WTC11 (cell line): Measurements from ENCODE around the gene CLIP1. TPM values are rescaled to one million over a fixed set of nuclear protein-coding genes. Genes with fewer than 3 reads are reported as not detected.

Experiments
- ATAC-seq: fragments of 200-7000 bp; cut with Tn5 transposase; 2 replicates; pipeline ENCODE4 v1.10.0; 2021; ENCODE audit warnings: mild to moderate bottlenecking, moderate library complexity
- CTCF ChIA-PET: fragments of 300-600 bp; sonication (Branson Sonifier 250); formaldehyde crosslinking; loops from one replicate; lab custom pipeline; 2021; ENCODE audit warnings: antibody characterized with exemption; lab: Charles Lee
- POLR2A ChIA-PET: fragments of 350-600 bp; sonication (Branson Sonifier 250); formaldehyde crosslinking; loops from one replicate; lab custom pipeline; 2021; ENCODE audit warnings: antibody characterized with exemption; lab: Charles Lee
- DNase-seq: peaks from one replicate; pipeline ENCODE4 v3.0.0; 2021; ENCODE audit warnings: low spot score
- H3K27ac Mint-ChIP-seq: 2 replicates; pipeline ENCODE4 v1.8.0; 2021; ENCODE audit warnings: mixed read lengths
- H3K27me3 Mint-ChIP-seq: 2 replicates; pipeline ENCODE4 v1.8.0; 2021; ENCODE audit warnings: low read depth, mild to moderate bottlenecking, moderate library complexity, mixed read lengths
- H3K36me3 Mint-ChIP-seq: 2 replicates; pipeline ENCODE4 v1.8.0; 2021; ENCODE audit warnings: mixed read lengths
- H3K4me1 Mint-ChIP-seq: 2 replicates; pipeline ENCODE4 v1.8.0; 2022; ENCODE audit warnings: mixed read lengths
- H3K4me3 Mint-ChIP-seq: 2 replicates; pipeline ENCODE4 v1.8.0; 2021; ENCODE audit warnings: mild to moderate bottlenecking, moderate library complexity, mixed read lengths
- H3K9me3 Mint-ChIP-seq: 2 replicates; pipeline ENCODE4 v1.8.0; 2021; ENCODE audit warnings: mixed read lengths
- ATF6 ChIP-seq: sonication (generic); formaldehyde crosslinking; IDR thresholded peaks from 2 replicates; pipeline ENCODE4 v1.8.1; 2023; ENCODE audit warnings: mild to moderate bottlenecking, missing genetic modification reagents
- CREB1 ChIP-seq: sonication (generic); formaldehyde crosslinking; IDR thresholded peaks from 2 replicates; pipeline ENCODE4 v1.8.0; 2023; ENCODE audit warnings: mild to moderate bottlenecking, missing genetic modification reagents
- ETV6 ChIP-seq: sonication (generic); formaldehyde crosslinking; IDR thresholded peaks from 2 replicates; pipeline ENCODE4 v1.8.1; 2022; ENCODE audit warnings: mild to moderate bottlenecking, missing genetic modification reagents
- JAZF1 ChIP-seq: fragments of 250-450 bp; sonication (Bioruptor Pico); IDR thresholded peaks from 2 replicates; pipeline ENCODE4 v1.9.0; 2021; ENCODE audit warnings: moderate library complexity, mild to moderate bottlenecking, inconsistent platforms
- JUN ChIP-seq: sonication (generic); formaldehyde crosslinking; IDR thresholded peaks from 2 replicates; pipeline ENCODE4 v1.8.0; 2023; ENCODE audit warnings: mild to moderate bottlenecking, missing genetic modification reagents
- NR2C2 ChIP-seq: sonication (generic); formaldehyde crosslinking; IDR thresholded peaks from 2 replicates; pipeline ENCODE4 v1.8.0; 2022; ENCODE audit warnings: mild to moderate bottlenecking, missing genetic modification reagents
- OVOL2 ChIP-seq: fragments of 250-450 bp; sonication (Bioruptor Pico); IDR thresholded peaks from 2 replicates; pipeline ENCODE4 v1.9.0; 2021; ENCODE audit warnings: mild to moderate bottlenecking, borderline replicate concordance
- PRRX2 ChIP-seq: fragments of 250-450 bp; sonication (Bioruptor Pico); IDR thresholded peaks from 2 replicates; pipeline ENCODE4 v1.8.0; 2021; ENCODE audit warnings: mild to moderate bottlenecking
- TEAD1 ChIP-seq: sonication (generic); formaldehyde crosslinking; IDR thresholded peaks from 2 replicates; pipeline ENCODE4 v1.8.0; 2022; ENCODE audit warnings: mild to moderate bottlenecking, missing genetic modification reagents
- TEAD4 ChIP-seq: sonication (generic); formaldehyde crosslinking; IDR thresholded peaks from 2 replicates; pipeline ENCODE4 v1.8.0; 2022; ENCODE audit warnings: mild to moderate bottlenecking, missing genetic modification reagents
- USF1 ChIP-seq: sonication (generic); formaldehyde crosslinking; IDR thresholded peaks from 2 replicates; pipeline ENCODE4 v1.8.0; 2022; ENCODE audit warnings: mild to moderate bottlenecking, missing genetic modification reagents
- ZNF396 ChIP-seq: fragments of 250-450 bp; sonication (Bioruptor Pico); IDR thresholded peaks from 2 replicates; pipeline ENCODE4 v1.8.0; 2021; ENCODE audit warnings: mild to moderate bottlenecking, moderate library complexity, borderline replicate concordance
- ZNF416 ChIP-seq: fragments of 250-450 bp; sonication (Bioruptor Pico); IDR thresholded peaks from 2 replicates; pipeline ENCODE4 v1.9.0; 2021; ENCODE audit warnings: mild to moderate bottlenecking, inconsistent platforms
- ZNF425 ChIP-seq: fragments of 250-450 bp; sonication (Bioruptor Pico); conservative IDR thresholded peaks from 2 replicates; pipeline ENCODE4 v1.9.0; 2021; ENCODE audit warnings: mild to moderate bottlenecking
- total RNA-seq: library from RNA; stranded (reverse); gene quantifications from 3 replicates; pipeline ENCODE4 v1.2.3, GENCODE V29; 2021
- TF ChIP-seq, protein P1 (sequence below): sonication (generic); formaldehyde crosslinking; IDR thresholded peaks from 2 replicates; pipeline ENCODE4 v1.8.1; 2023; ENCODE audit warnings: mild to moderate bottlenecking, missing genetic modification reagents, borderline replicate concordance
- TF ChIP-seq, protein P2 (sequence below): sonication (generic); formaldehyde crosslinking; IDR thresholded peaks from 2 replicates; pipeline ENCODE4 v1.8.0; 2023; ENCODE audit warnings: missing genetic modification reagents, mild to moderate bottlenecking, borderline replicate concordance
- TF ChIP-seq, protein P3 (sequence below): fragments of 250-450 bp; sonication (Bioruptor Pico); IDR thresholded peaks from 2 replicates; pipeline ENCODE4 v1.9.0; 2021; ENCODE audit warnings: mild to moderate bottlenecking
- TF ChIP-seq, protein P4 (sequence below): fragments of 250-450 bp; sonication (Bioruptor Pico); IDR thresholded peaks from 2 replicates; pipeline ENCODE4 v1.8.0; 2021; ENCODE audit warnings: mild to moderate bottlenecking

The CLIP1 gene
- total RNA-seq, 1 experiment from 2014 or later = 24.9 TPM

GRCh38 chr12:122230798-122231197, 191.7 kb downstream of the CLIP1 start (continued):
- TF ChIP-seq ZNF425 = no peak
- TF ChIP-seq CREB1 (CRISPR knock-in tag) = no peak
- TF ChIP-seq OVOL2 (CRISPR knock-in tag) = no peak
- no peak for TF ChIP-seq USF1 (CRISPR knock-in tag)
- TF ChIP-seq JUN (CRISPR knock-in tag) = no peak
- TF ChIP-seq, all 79 proteins: peak for 0

GRCh38 chr12:122228092-122228491, 194.4 kb downstream of the CLIP1 start:
- no peak overlapping the region for H3K27ac Mint-ChIP-seq
- peaks cover 12% of the 10 kb centered on the region for H3K36me3 Mint-ChIP-seq
- ChIA-PET CTCF (no interaction called here), POLR2A (no interaction called here)
- no peaks in the 10 kb centered on the region; the same call in 1 of the 2 replicates for H3K27me3 Mint-ChIP-seq
- ATAC-seq = no peak
- H3K4me3 Mint-ChIP-seq = no peak overlapping the region
- H3K9me3 Mint-ChIP-seq = no peaks in the 10 kb centered on the region
- DNase-seq = no peak
- peaks cover 21% of the 10 kb centered on the region for H3K4me1 Mint-ChIP-seq
- TF ChIP-seq JAZF1 (CRISPR knock-in tag) (no peak), ETV6 (CRISPR knock-in tag) (no peak), TEAD1 (CRISPR knock-in tag) (no peak), ATF6 (CRISPR knock-in tag) (no peak), TEAD4 (no peak), ZNF416 (no peak), PRRX2 (CRISPR knock-in tag) (no peak), NR2C2 (no peak), ZNF396 (CRISPR knock-in tag) (no peak)
- TF ChIP-seq, protein P1, sequence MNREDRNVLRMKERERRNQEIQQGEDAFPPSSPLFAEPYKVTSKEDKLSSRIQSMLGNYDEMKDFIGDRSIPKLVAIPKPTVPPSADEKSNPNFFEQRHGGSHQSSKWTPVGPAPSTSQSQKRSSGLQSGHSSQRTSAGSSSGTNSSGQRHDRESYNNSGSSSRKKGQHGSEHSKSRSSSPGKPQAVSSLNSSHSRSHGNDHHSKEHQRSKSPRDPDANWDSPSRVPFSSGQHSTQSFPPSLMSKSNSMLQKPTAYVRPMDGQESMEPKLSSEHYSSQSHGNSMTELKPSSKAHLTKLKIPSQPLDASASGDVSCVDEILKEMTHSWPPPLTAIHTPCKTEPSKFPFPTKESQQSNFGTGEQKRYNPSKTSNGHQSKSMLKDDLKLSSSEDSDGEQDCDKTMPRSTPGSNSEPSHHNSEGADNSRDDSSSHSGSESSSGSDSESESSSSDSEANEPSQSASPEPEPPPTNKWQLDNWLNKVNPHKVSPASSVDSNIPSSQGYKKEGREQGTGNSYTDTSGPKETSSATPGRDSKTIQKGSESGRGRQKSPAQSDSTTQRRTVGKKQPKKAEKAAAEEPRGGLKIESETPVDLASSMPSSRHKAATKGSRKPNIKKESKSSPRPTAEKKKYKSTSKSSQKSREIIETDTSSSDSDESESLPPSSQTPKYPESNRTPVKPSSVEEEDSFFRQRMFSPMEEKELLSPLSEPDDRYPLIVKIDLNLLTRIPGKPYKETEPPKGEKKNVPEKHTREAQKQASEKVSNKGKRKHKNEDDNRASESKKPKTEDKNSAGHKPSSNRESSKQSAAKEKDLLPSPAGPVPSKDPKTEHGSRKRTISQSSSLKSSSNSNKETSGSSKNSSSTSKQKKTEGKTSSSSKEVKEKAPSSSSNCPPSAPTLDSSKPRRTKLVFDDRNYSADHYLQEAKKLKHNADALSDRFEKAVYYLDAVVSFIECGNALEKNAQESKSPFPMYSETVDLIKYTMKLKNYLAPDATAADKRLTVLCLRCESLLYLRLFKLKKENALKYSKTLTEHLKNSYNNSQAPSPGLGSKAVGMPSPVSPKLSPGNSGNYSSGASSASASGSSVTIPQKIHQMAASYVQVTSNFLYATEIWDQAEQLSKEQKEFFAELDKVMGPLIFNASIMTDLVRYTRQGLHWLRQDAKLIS (CRISPR knock-in tag) = no peak
- TF ChIP-seq, protein P2, sequence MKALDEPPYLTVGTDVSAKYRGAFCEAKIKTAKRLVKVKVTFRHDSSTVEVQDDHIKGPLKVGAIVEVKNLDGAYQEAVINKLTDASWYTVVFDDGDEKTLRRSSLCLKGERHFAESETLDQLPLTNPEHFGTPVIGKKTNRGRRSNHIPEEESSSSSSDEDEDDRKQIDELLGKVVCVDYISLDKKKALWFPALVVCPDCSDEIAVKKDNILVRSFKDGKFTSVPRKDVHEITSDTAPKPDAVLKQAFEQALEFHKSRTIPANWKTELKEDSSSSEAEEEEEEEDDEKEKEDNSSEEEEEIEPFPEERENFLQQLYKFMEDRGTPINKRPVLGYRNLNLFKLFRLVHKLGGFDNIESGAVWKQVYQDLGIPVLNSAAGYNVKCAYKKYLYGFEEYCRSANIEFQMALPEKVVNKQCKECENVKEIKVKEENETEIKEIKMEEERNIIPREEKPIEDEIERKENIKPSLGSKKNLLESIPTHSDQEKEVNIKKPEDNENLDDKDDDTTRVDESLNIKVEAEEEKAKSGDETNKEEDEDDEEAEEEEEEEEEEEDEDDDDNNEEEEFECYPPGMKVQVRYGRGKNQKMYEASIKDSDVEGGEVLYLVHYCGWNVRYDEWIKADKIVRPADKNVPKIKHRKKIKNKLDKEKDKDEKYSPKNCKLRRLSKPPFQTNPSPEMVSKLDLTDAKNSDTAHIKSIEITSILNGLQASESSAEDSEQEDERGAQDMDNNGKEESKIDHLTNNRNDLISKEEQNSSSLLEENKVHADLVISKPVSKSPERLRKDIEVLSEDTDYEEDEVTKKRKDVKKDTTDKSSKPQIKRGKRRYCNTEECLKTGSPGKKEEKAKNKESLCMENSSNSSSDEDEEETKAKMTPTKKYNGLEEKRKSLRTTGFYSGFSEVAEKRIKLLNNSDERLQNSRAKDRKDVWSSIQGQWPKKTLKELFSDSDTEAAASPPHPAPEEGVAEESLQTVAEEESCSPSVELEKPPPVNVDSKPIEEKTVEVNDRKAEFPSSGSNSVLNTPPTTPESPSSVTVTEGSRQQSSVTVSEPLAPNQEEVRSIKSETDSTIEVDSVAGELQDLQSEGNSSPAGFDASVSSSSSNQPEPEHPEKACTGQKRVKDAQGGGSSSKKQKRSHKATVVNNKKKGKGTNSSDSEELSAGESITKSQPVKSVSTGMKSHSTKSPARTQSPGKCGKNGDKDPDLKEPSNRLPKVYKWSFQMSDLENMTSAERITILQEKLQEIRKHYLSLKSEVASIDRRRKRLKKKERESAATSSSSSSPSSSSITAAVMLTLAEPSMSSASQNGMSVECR (CRISPR knock-in tag) = no peak
- TF ChIP-seq, protein P3, sequence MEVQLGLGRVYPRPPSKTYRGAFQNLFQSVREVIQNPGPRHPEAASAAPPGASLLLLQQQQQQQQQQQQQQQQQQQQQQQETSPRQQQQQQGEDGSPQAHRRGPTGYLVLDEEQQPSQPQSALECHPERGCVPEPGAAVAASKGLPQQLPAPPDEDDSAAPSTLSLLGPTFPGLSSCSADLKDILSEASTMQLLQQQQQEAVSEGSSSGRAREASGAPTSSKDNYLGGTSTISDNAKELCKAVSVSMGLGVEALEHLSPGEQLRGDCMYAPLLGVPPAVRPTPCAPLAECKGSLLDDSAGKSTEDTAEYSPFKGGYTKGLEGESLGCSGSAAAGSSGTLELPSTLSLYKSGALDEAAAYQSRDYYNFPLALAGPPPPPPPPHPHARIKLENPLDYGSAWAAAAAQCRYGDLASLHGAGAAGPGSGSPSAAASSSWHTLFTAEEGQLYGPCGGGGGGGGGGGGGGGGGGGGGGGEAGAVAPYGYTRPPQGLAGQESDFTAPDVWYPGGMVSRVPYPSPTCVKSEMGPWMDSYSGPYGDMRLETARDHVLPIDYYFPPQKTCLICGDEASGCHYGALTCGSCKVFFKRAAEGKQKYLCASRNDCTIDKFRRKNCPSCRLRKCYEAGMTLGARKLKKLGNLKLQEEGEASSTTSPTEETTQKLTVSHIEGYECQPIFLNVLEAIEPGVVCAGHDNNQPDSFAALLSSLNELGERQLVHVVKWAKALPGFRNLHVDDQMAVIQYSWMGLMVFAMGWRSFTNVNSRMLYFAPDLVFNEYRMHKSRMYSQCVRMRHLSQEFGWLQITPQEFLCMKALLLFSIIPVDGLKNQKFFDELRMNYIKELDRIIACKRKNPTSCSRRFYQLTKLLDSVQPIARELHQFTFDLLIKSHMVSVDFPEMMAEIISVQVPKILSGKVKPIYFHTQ (CRISPR knock-in tag) = no peak
- TF ChIP-seq, protein P4, sequence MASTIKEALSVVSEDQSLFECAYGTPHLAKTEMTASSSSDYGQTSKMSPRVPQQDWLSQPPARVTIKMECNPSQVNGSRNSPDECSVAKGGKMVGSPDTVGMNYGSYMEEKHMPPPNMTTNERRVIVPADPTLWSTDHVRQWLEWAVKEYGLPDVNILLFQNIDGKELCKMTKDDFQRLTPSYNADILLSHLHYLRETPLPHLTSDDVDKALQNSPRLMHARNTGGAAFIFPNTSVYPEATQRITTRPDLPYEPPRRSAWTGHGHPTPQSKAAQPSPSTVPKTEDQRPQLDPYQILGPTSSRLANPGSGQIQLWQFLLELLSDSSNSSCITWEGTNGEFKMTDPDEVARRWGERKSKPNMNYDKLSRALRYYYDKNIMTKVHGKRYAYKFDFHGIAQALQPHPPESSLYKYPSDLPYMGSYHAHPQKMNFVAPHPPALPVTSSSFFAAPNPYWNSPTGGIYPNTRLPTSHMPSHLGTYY (CRISPR knock-in tag) = no peak
